Ovary (tissue), 9 donors: ENCODE results near the gene LRRC4C. TPM values are rescaled to one million over a fixed set of nuclear protein-coding genes. Genes with fewer than 3 reads are reported as not detected.

Source experiments
- DNase-seq, 5 donors: peaks; one replicate each; pipeline ENCODE4 v3.0.0-alpha.2; 2019 to 2020
- H3K27ac ChIP-seq, 2 donors: fragments of 200-600 bp; one replicate each; pipeline versions ENCODE4 v1.5.1 to v1.8.0; 2019 to 2022
- H3K27me3 ChIP-seq: fragments of 200-600 bp; one replicate; pipeline ENCODE4 v1.8.0; 2022
- H3K36me3 ChIP-seq: fragments of 200-600 bp; sonication (generic); one replicate; pipeline ENCODE4 v1.5.1; 2019
- H3K4me1 ChIP-seq: one replicate; pipeline ENCODE4 v1.8.1; 2013; ENCODE audit warnings: mild to moderate bottlenecking, moderate library complexity; ENCODE audit not compliant: insufficient read depth
- H3K4me3 ChIP-seq: fragments of 200-600 bp; sonication (generic); one replicate; pipeline ENCODE4 v1.5.1; 2017
- H3K9me3 ChIP-seq, 2 donors: fragments of 200-600 bp in 1 of 2; sonication (generic) in 1 of 2; one replicate each; pipeline versions ENCODE4 v1.5.1 to v1.8.1; 2013 to 2019; ENCODE audit warnings: mild to moderate bottlenecking in 1 of 2, moderate library complexity in 1 of 2
- EP300 ChIP-seq: sonication (generic); formaldehyde crosslinking; IDR thresholded peaks from one replicate; pipeline ENCODE4 v1.6.1; 2017; ENCODE audit warnings: antibody characterized with exemption
- POLR2A ChIP-seq: fragments of 450-650 bp; IDR thresholded peaks from one replicate; pipeline ENCODE4 v1.6.1; 2017; ENCODE audit warnings: antibody characterized with exemption, mild to moderate bottlenecking, moderate library complexity
- WGBS, 3 donors: extraction: QIAGEN DNeasy Blood & Tissue Kit in 1 of 3; methylation state at CpG; one replicate each; pipeline versions ENCODE4 v1.1.5 to v1.1.7; 2013 to 2017; 5-methylcytosine and 5-hydroxymethylcytosine counted together
- intact Hi-C, 4 donors: fragments of 100-400 bp; cut with DNase I; formaldehyde crosslinking; loops; one replicate each; pipeline versions ENCODE4 v1.11.0 to v1.15.1; 2022 to 2023
- polyA plus RNA-seq, 2 donors: library from polyadenylated mRNA; stranded (reverse); fragments of 200-250 nt in 1 of 2; fragments of 350-450 nt in 1 of 2; fragmentation: Illumina TruSeq in 1 of 2; extraction: RNeasy Lipid Tissue Mini Kit (QIAGEN cat#74804) in 1 of 2; gene quantifications; one replicate each; pipeline ENCODE4 v1.2.3, GENCODE V29; 2013 to 2014
- total RNA-seq, 7 donors: library from RNA; depleted of rRNA in 2 of 7; stranded (reverse); fragments of >200 nt in 2 of 7; fragmentation: NEBNext Ultra II Directional in 3 of 7; extraction: Animal tissue kit (Norgen Biotek cat#: 25700) in 3 of 7; gene quantifications; one replicate each; pipeline versions ENCODE4 v1.1.0 to v1.2.4, GENCODE V29; 2016 to 2023
- TF ChIP-seq, protein P1 (sequence below), 3 donors: fragments of 450-650 bp in 2 of 3; fragments of 200-600 bp in 1 of 3; IDR thresholded peaks; one replicate each; pipeline versions ENCODE4 v1.5.1 to v1.8.0; 2016 to 2022; ENCODE audit warnings: antibody characterized with exemption in 3 of 3, mild to moderate bottlenecking in 1 of 3
- donor health status: DM: no; HTN: no; CAD: no; lungs with moderate emphysema.
- donor health status: DM: no; HTN: no; CAD: no.
- donor health status: Bipolar disorder and iron deficiency.
- donor health status: DM: yes; HTN: yes; CAD: no.
- donor health status: DM: no; HTN: no; CAD: no.
- donor health status: DM: yes; HTN: yes; CAD: no.

LRRC4C gene
- total and polyA plus RNA-seq, 9 donors: 0.15 to 12.5 (median 0.78) TPM

DNA sequence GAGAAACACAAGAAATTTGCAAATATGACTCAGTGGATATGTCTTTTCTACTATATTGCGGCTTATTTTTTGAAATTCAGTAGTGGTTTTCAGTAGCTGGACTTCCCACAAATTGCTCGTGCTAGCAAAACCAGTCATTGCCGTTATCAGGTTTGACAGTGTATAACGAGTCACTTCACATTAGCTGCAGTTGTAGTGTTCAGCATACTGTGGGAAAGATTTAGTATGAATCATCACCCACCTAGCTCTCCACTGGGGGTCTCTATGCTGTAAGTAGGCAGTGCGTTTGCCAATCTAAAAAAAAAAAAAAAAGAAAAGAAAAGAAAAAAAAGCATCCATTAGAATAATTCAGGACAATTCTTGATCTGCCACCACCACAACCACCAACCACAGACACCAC is 1318.9 kb downstream of the LRRC4C start:
- H3K9me3 ChIP-seq: no peaks in the 10 kb centered on the region
- H3K4me1 ChIP-seq: no peaks in the 10 kb centered on the region
- intact Hi-C loops: no loop called here
- 81 to 94% (median 85%) methylated on average over 5 of the region's 5 CpGs for WGBS, 3 donors
- H3K4me3 ChIP-seq: no peak overlapping the region
- DNase-seq: no peak
- TF ChIP-seq EP300 (no peak), POLR2A (no peak)
- TF ChIP-seq, protein P1, sequence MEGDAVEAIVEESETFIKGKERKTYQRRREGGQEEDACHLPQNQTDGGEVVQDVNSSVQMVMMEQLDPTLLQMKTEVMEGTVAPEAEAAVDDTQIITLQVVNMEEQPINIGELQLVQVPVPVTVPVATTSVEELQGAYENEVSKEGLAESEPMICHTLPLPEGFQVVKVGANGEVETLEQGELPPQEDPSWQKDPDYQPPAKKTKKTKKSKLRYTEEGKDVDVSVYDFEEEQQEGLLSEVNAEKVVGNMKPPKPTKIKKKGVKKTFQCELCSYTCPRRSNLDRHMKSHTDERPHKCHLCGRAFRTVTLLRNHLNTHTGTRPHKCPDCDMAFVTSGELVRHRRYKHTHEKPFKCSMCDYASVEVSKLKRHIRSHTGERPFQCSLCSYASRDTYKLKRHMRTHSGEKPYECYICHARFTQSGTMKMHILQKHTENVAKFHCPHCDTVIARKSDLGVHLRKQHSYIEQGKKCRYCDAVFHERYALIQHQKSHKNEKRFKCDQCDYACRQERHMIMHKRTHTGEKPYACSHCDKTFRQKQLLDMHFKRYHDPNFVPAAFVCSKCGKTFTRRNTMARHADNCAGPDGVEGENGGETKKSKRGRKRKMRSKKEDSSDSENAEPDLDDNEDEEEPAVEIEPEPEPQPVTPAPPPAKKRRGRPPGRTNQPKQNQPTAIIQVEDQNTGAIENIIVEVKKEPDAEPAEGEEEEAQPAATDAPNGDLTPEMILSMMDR (IDR thresholded peaks at IDR 0.05): no peak
- H3K27me3 ChIP-seq: no peaks in the 10 kb centered on the region
- no peaks in the 10 kb centered on the region for H3K36me3 ChIP-seq
- H3K27ac ChIP-seq: no peak overlapping the region

DNA sequence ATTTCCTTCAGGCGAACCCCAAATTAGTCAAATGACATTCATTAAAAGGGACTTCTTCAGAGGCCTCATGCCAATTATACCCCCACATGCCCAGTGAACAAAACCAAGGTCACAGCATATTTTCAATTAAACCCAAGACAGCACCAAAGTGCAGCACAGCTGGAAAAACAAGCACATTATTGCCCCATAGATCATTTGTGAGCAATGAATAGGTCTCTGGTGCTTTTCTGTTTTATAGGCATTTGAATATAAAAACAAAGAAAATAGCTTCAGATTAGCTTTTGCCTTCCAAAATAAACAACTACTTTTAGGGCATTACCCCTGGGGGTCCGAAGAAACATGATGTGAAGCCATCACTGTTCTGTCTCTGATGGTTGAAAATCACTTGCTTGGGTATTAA is 1319.9 kb downstream of the LRRC4C start:
- Histone ChIP-seq H3K27ac (no peak overlapping the region), H3K9me3 (no peaks in the 10 kb centered on the region), H3K36me3 (no peaks in the 10 kb centered on the region), H3K27me3 (no peaks in the 10 kb centered on the region), H3K4me3 (no peak overlapping the region), H3K4me1 (no peaks in the 10 kb centered on the region)
- WGBS, 3 donors: 54 to 71% (median 56%) methylated on average over 2 of the region's 2 CpGs
- DNase-seq: no peak
- intact Hi-C loops: no loop called here
- TF ChIP-seq, protein P1 (IDR thresholded peaks at IDR 0.05): no peak
- TF ChIP-seq POLR2A (no peak), EP300 (no peak)

DNA sequence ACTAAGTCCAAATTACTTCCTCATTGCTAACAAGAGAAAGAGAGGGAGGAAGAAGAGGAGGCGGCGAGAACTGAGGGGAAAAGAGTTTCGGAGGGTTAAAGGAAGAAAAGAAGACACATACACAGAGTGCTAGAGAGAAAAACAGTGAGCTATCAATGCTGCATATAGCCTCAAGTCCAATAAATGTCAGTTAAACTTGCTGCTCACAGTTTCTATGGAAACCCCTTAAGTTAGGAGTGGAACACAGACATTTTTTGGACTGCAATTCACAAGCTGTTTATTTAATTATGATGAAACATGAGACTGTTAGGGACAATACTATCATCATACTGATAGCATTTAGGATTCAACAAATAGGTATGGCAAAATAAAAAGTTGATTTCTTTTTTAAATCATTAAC is 1320.4 kb downstream of the LRRC4C start:
- Histone ChIP-seq H3K9me3 (no peaks in the 10 kb centered on the region), H3K27ac (no peak overlapping the region), H3K36me3 (no peaks in the 10 kb centered on the region), H3K4me3 (no peak overlapping the region), H3K4me1 (no peaks in the 10 kb centered on the region), H3K27me3 (no peaks in the 10 kb centered on the region)
- DNase-seq: no peak
- TF ChIP-seq, protein P1 (IDR thresholded peaks at IDR 0.05): no peak
- TF ChIP-seq POLR2A: no peak
- TF ChIP-seq EP300: no peak
- WGBS, 3 donors: 14 to 58% (median 26%) methylated on average over 3 of the region's 3 CpGs
- intact Hi-C loops: no loop called here

DNA sequence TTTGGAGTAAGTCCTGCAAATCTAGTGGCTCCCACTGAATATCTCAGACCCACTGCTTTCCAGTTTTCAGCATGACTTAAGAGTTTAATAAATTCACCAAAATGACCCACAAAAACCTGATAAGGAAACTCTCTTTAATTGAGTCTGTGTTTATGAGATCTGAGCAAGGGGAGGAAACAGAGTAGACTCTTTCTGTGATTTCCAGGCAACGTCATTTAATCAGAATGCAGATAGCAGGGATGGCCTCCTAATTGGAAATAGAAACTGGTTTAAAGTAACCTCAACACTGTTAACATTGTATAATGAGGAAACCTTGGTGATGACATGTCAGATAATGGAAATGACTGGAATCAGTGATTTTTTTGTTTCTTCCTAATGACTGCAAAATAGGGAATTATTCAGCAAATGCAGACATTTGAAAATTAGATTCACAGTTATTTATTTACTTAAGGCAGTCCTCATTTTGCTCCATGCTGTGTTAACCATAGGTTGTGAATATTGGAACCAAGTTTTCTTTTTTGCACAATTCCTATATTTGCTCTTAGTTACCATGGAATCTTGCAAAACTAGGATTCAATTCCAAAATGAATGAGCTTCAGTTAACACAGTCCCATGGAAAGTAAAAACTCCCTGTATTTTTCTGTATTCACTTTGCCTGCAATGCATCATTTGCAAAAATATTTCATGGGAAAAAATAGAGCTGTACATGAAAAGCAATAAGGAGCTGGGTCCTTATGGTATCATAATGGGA is 1324.5 kb downstream of the LRRC4C start:
- TF ChIP-seq EP300 (no peak), POLR2A (no peak)
- TF ChIP-seq, protein P1 (IDR thresholded peaks at IDR 0.05): no peak
- intact Hi-C loops: no loop called here
- H3K27ac ChIP-seq: no peak overlapping the region
- H3K36me3 ChIP-seq: no peaks in the 10 kb centered on the region
- 2 to 10% (median 8%) methylated on average over 1 of the region's 1 CpG for WGBS, 3 donors
- no peak overlapping the region for H3K4me3 ChIP-seq
- no peaks in the 10 kb centered on the region for H3K27me3 ChIP-seq
- H3K4me1 ChIP-seq: no peaks in the 10 kb centered on the region
- DNase-seq: no peak
- no peaks in the 10 kb centered on the region for H3K9me3 ChIP-seq
